HAP-1 (cell line): ENCODE results near the gene FEM1C.

Experiments used
- DNase-seq, 2 experiments: peaks; one replicate each; pipeline ENCODE4 v3.0.0-alpha.2; 2016 to 2020; ENCODE audit warnings: low spot score in 2 of 2
- H3K27me3 ChIP-seq: fragments of 250-450 bp; sonication (Bioruptor Pico); 2 replicates; pipeline ENCODE4 v1.5.1; 2020; ENCODE audit warnings: low read depth, mild to moderate bottlenecking, moderate library complexity
- H3K36me3 ChIP-seq: fragments of 250-450 bp; sonication (Bioruptor Pico); replicated peaks from 2 replicates; pipeline ENCODE4 v1.5.1; 2020; ENCODE audit warnings: mild to moderate bottlenecking
- H3K4me1 ChIP-seq: fragments of 250-450 bp; sonication (Bioruptor Pico); 2 replicates; pipeline ENCODE4 v1.5.1; 2020; ENCODE audit warnings: mild to moderate bottlenecking
- H3K4me3 ChIP-seq: fragments of 250-450 bp; sonication (Bioruptor Pico); 2 replicates; pipeline ENCODE4 v1.5.1; 2020; ENCODE audit warnings: mild to moderate bottlenecking, moderate library complexity
- H3K9me3 ChIP-seq: fragments of 250-450 bp; sonication (Bioruptor Pico); 2 replicates; pipeline ENCODE4 v1.5.1; 2020; ENCODE audit warnings: mild to moderate bottlenecking, moderate library complexity
- in situ Hi-C: fragments of 300-500 bp; cut with MboI; formaldehyde crosslinking; loops from 3 replicates; pipeline ENCODE4 v1.14.3; 2020; ENCODE audit warnings: low sequenced_read_pairs, inconsistent platforms, mixed read lengths

Gene FEM1C

GRCh38 chr5:115575167-115576070, 30.8 kb upstream of the FEM1C start:
- DNase-seq, result no peak
- in situ Hi-C loops, result loop anchor here (5.0 kb wide), 1 partner anchor 263 kb away; no protein-coding TSS in a partner anchor
- H3K4me3 ChIP-seq, result no peak overlapping the region

GRCh38 chr5:115573133-115573532, 28.6 kb upstream of the FEM1C start:
- Histone ChIP-seq H3K9me3 (no peaks in the 10 kb centered on the region), H3K4me3 (no peak overlapping the region), H3K4me1 (peaks cover 6% of the 10 kb centered on the region), H3K27me3 (no peaks in the 10 kb centered on the region; the same call in 1 of the 2 replicates), H3K36me3 (no peaks in the 10 kb centered on the region)
- no peak for DNase-seq
- in situ Hi-C loops, result no loop called here

More at GRCh38 chr5:115575167-115576070, 30.8 kb upstream of the FEM1C start:
- H3K36me3 ChIP-seq, result no peaks in the 10 kb centered on the region
- H3K27me3 ChIP-seq, result no peaks in the 10 kb centered on the region; the same call in none of the 2 replicates
- no peaks in the 10 kb centered on the region for H3K9me3 ChIP-seq
- peaks cover 6% of the 10 kb centered on the region for H3K4me1 ChIP-seq

GRCh38 chr5:115571441-115571878, 26.9 kb upstream of the FEM1C start:
- Histone ChIP-seq H3K4me3 (no peak overlapping the region), H3K36me3 (no peaks in the 10 kb centered on the region), H3K4me1 (peaks cover 6% of the 10 kb centered on the region), H3K27me3 (no peaks in the 10 kb centered on the region; the same call in 1 of the 2 replicates), H3K9me3 (no peaks in the 10 kb centered on the region)
- DNase-seq, result peak; percentile 41 to 47
- in situ Hi-C loops, result no loop called here

- no peaks in the 10 kb centered on the region for H3K9me3 ChIP-seq
- no peaks in the 10 kb centered on the region for H3K36me3 ChIP-seq
- no peak for DNase-seq
- H3K4me3 ChIP-seq, result no peak overlapping the region
- no peaks in the 10 kb centered on the region for H3K27me3 ChIP-seq
- H3K4me1 ChIP-seq, result peaks cover 6% of the 10 kb centered on the region
- in situ Hi-C loops, result no loop called here
Observed at GRCh38 chr5:115568668-115569067, 24.1 kb upstream of the FEM1C start.

- DNase-seq, result no peak
- Histone ChIP-seq H3K36me3 (no peaks in the 10 kb centered on the region), H3K4me1 (no peaks in the 10 kb centered on the region), H3K4me3 (no peak overlapping the region), H3K27me3 (no peaks in the 10 kb centered on the region), H3K9me3 (no peaks in the 10 kb centered on the region)
- in situ Hi-C loops, result no loop called here
Observed at GRCh38 chr5:115565233-115565632, 20.7 kb upstream of the FEM1C start.

GRCh38 chr5:115561176-115561575, 16.6 kb upstream of the FEM1C start:
- Histone ChIP-seq H3K9me3 (no peaks in the 10 kb centered on the region), H3K36me3 (no peaks in the 10 kb centered on the region), H3K27me3 (no peaks in the 10 kb centered on the region), H3K4me3 (no peak overlapping the region), H3K4me1 (peaks cover 6% of the 10 kb centered on the region; the same call in 1 of the 2 replicates)
- in situ Hi-C loops, result no loop called here
- no peak for DNase-seq

- Histone ChIP-seq H3K9me3 (no peaks in the 10 kb centered on the region), H3K36me3 (no peaks in the 10 kb centered on the region), H3K4me1 (peaks cover 6% of the 10 kb centered on the region; the same call in 1 of the 2 replicates), H3K27me3 (no peaks in the 10 kb centered on the region), H3K4me3 (no peak overlapping the region)
- no peak for DNase-seq
- in situ Hi-C loops, result no loop called here
Observed at GRCh38 chr5:115559524-115559923, 14.9 kb upstream of the FEM1C start.

GRCh38 chr5:115558388-115558956, 13.9 kb upstream of the FEM1C start:
- H3K4me1 ChIP-seq, result peaks cover 6% of the 10 kb centered on the region; the same call in 1 of the 2 replicates
- no peaks in the 10 kb centered on the region for H3K27me3 ChIP-seq
- no peak for DNase-seq
- in situ Hi-C loops, result no loop called here
- H3K9me3 ChIP-seq, result no peaks in the 10 kb centered on the region
- H3K4me3 ChIP-seq, result no peak overlapping the region
- no peaks in the 10 kb centered on the region for H3K36me3 ChIP-seq

- in situ Hi-C loops, result no loop called here
- no peak overlapping the region for H3K4me3 ChIP-seq
- peak in 1 of 2 experiments; percentile 24 for DNase-seq
Observed at GRCh38 chr5:115557667-115558387, 13.3 kb upstream of the FEM1C start.

GRCh38 chr5:115556276-115556675, 11.7 kb upstream of the FEM1C start:
- H3K36me3 ChIP-seq, result no peaks in the 10 kb centered on the region
- H3K4me1 ChIP-seq, result peaks cover 6% of the 10 kb centered on the region; the same call in 1 of the 2 replicates
- DNase-seq, result no peak
- in situ Hi-C loops, result no loop called here
- H3K27me3 ChIP-seq, result no peaks in the 10 kb centered on the region
- H3K4me3 ChIP-seq, result no peak overlapping the region
- H3K9me3 ChIP-seq, result no peaks in the 10 kb centered on the region

More at GRCh38 chr5:115557667-115558387, 13.3 kb upstream of the FEM1C start:
- Histone ChIP-seq H3K4me1 (peaks cover 6% of the 10 kb centered on the region; the same call in 1 of the 2 replicates), H3K36me3 (no peaks in the 10 kb centered on the region), H3K27me3 (no peaks in the 10 kb centered on the region), H3K9me3 (no peaks in the 10 kb centered on the region)

GRCh38 chr5:115555084-115555633, 10.6 kb upstream of the FEM1C start:
- no peak for DNase-seq
- no peak overlapping the region for H3K4me3 ChIP-seq
- H3K36me3 ChIP-seq, result no peaks in the 10 kb centered on the region
- H3K4me1 ChIP-seq, result peaks cover 6% of the 10 kb centered on the region; the same call in 1 of the 2 replicates
- in situ Hi-C loops, result no loop called here
- H3K9me3 ChIP-seq, result no peaks in the 10 kb centered on the region
- no peaks in the 10 kb centered on the region for H3K27me3 ChIP-seq

GRCh38 chr5:115553082-115553481, 8.5 kb upstream of the FEM1C start:
- Histone ChIP-seq H3K9me3 (no peaks in the 10 kb centered on the region), H3K4me1 (peaks cover 4% of the 10 kb centered on the region; the same call in 1 of the 2 replicates), H3K27me3 (no peaks in the 10 kb centered on the region), H3K4me3 (no peak overlapping the region), H3K36me3 (no peaks in the 10 kb centered on the region)
- in situ Hi-C loops, result no loop called here
- no peak for DNase-seq

GRCh38 chr5:115551415-115551814, 6.8 kb upstream of the FEM1C start:
- Histone ChIP-seq H3K9me3 (no peaks in the 10 kb centered on the region), H3K27me3 (no peaks in the 10 kb centered on the region), H3K4me1 (no peaks in the 10 kb centered on the region), H3K4me3 (no peak overlapping the region), H3K36me3 (no peaks in the 10 kb centered on the region)
- in situ Hi-C loops, result no loop called here
- no peak for DNase-seq
